Measurements from ENCODE around the gene BMS1. TPM values are rescaled to one million over a fixed set of nuclear protein-coding genes. Genes with fewer than 3 reads are reported as not detected.
"Not testable (repeated sequence)": the region's sequence is repeated elsewhere in the genome, so short reads cannot be mapped to it uniquely, and the experiment has no call there.

BMS1 gene
- total RNA-seq, result 24.6 and 25.1 TPM in 2 replicates

GRCh38 chr10:42782446-42783180, at the start of gene BMS1:
BMS1 (plus strand) TSS chr10:42782795; CDS start chr10:42784395, 1,600 bp downstream.
- CTCF ChIA-PET, result no interaction called here
- POLR2A ChIA-PET, result interaction anchor here (1.0 to 1.8 kb wide), 8 partner anchors 13 to 654 kb away, joined by 3 to 12 read pairs (median 5); partner anchors contain the start of genes ZNF33B and ZNF487
- TF ChIP-seq CTCF (IDR thresholded peaks at IDR 0.05), result no peak
- peak within 1 kb of the TSS; percentile 98 for H3K4me3 Mint-ChIP-seq
- peaks cover 21% of the 10 kb centered on the region for H3K4me1 Mint-ChIP-seq
- peak; percentile 88 for ATAC-seq (ENCODE audit: low read depth)
- intact Hi-C loops (cut with micrococcal nuclease), result loop anchor here (1.0 to 2.0 kb wide), 10 partner anchors 28 to 866 kb away; partner anchors contain the start of genes CSGALNACT2, ZNF239, ZNF32 and ZNF33B
- H3K36me3 Mint-ChIP-seq (ENCODE audit: low read depth), result peaks cover 32% of the 10 kb centered on the region
- peak within 1 kb of the TSS; percentile 89 for H3K27ac Mint-ChIP-seq
- no peaks in the 10 kb centered on the region for H3K9me3 Mint-ChIP-seq
- peak; percentile 84 for DNase-seq
- peaks cover 7% of the 10 kb centered on the region for H3K27me3 Mint-ChIP-seq

- no peak for ATAC-seq (ENCODE audit: low read depth)
- H3K4me3 Mint-ChIP-seq, result no peak overlapping the region
Observed at GRCh38 chr10:42734536-42734935, 48.1 kb upstream of the BMS1 start.

GRCh38 chr10:42738679-42739078, 43.9 kb upstream of the BMS1 start:
- intact Hi-C loops (cut with micrococcal nuclease), result no loop called here
- H3K4me1 Mint-ChIP-seq, result no peaks in the 10 kb centered on the region
- ATAC-seq (ENCODE audit: low read depth), result no peak
- H3K36me3 Mint-ChIP-seq (ENCODE audit: low read depth), result no peaks in the 10 kb centered on the region
- H3K9me3 Mint-ChIP-seq, result peaks cover 17% of the 10 kb centered on the region
- no peak overlapping the region for H3K4me3 Mint-ChIP-seq
- POLR2A ChIA-PET, result no interaction called here
- no peak for DNase-seq
- H3K27me3 Mint-ChIP-seq, result peaks cover 13% of the 10 kb centered on the region
- CTCF ChIA-PET, result no interaction called here
- no peak overlapping the region for H3K27ac Mint-ChIP-seq
- no peak for TF ChIP-seq CTCF (IDR thresholded peaks at IDR 0.05)

More at GRCh38 chr10:42734536-42734935, 48.1 kb upstream of the BMS1 start:
- no peaks in the 10 kb centered on the region for H3K36me3 Mint-ChIP-seq (ENCODE audit: low read depth)
- H3K27me3 Mint-ChIP-seq, result peaks cover 12% of the 10 kb centered on the region
- H3K9me3 Mint-ChIP-seq, result no peaks in the 10 kb centered on the region
- TF ChIP-seq CTCF (IDR thresholded peaks at IDR 0.05), result no peak
- no peak for DNase-seq
- intact Hi-C loops (cut with micrococcal nuclease), result no loop called here
- no peak overlapping the region for H3K27ac Mint-ChIP-seq
- H3K4me1 Mint-ChIP-seq, result no peaks in the 10 kb centered on the region
- POLR2A ChIA-PET, result no interaction called here
- CTCF ChIA-PET, result no interaction called here

GRCh38 chr10:42741536-42741935, 41.1 kb upstream of the BMS1 start:
- H3K27me3 Mint-ChIP-seq, result peaks cover 15% of the 10 kb centered on the region
- CTCF ChIA-PET, result not testable (repeated sequence)

GRCh38 chr10:42743697-42744096, 38.9 kb upstream of the BMS1 start:
- Mint-ChIP-seq H3K27me3 (peaks cover 16% of the 10 kb centered on the region), H3K9me3 (peaks cover 17% of the 10 kb centered on the region), H3K4me3 (no peak overlapping the region), H3K27ac (no peak overlapping the region), H3K4me1 (no peaks in the 10 kb centered on the region), H3K36me3 (ENCODE audit: low read depth) (no peaks in the 10 kb centered on the region)
- ATAC-seq (ENCODE audit: low read depth) (no peak), DNase-seq (no peak)
- intact Hi-C loops (cut with micrococcal nuclease), result no loop called here
- TF ChIP-seq CTCF (IDR thresholded peaks at IDR 0.05), result no peak
- ChIA-PET POLR2A (no interaction called here), CTCF (no interaction called here)

More at GRCh38 chr10:42741536-42741935, 41.1 kb upstream of the BMS1 start:
- DNase-seq; intact Hi-C loops (cut with micrococcal nuclease); H3K27ac Mint-ChIP-seq; ATAC-seq (ENCODE audit: low read depth); H3K4me1 Mint-ChIP-seq; POLR2A ChIA-PET; H3K36me3 Mint-ChIP-seq (ENCODE audit: low read depth); H3K4me3 Mint-ChIP-seq: not testable (repeated sequence)
- H3K9me3 Mint-ChIP-seq, result peaks cover 17% of the 10 kb centered on the region
